Astrocyte of the cerebellum (primary cell): ENCODE results near the gene SPSB4.

Experiments
- DNase-seq: peaks from one replicate; pipeline ENCODE4 v3.0.0-alpha.2; 2011; ENCODE audit warnings: low read depth
- H3K4me3 ChIP-seq: 2 replicates; pipeline ENCODE4 v1.5.1; 2011; ENCODE audit warnings: mild to moderate bottlenecking, low read depth, low read length, moderate library complexity
- in situ Hi-C: cut with HindIII; loops from 2 replicates; pipeline ENCODE4 v1.10.0; 2017; ENCODE audit warnings: low sequenced_read_pairs
- TF ChIP-seq, protein P1 (sequence below): IDR thresholded peaks from 2 replicates; pipeline ENCODE4 v1.5.1; 2012; ENCODE audit warnings: low read length, low read depth, moderate library complexity, mild to moderate bottlenecking; ENCODE audit errors: missing control alignments

Gene SPSB4

DNA sequence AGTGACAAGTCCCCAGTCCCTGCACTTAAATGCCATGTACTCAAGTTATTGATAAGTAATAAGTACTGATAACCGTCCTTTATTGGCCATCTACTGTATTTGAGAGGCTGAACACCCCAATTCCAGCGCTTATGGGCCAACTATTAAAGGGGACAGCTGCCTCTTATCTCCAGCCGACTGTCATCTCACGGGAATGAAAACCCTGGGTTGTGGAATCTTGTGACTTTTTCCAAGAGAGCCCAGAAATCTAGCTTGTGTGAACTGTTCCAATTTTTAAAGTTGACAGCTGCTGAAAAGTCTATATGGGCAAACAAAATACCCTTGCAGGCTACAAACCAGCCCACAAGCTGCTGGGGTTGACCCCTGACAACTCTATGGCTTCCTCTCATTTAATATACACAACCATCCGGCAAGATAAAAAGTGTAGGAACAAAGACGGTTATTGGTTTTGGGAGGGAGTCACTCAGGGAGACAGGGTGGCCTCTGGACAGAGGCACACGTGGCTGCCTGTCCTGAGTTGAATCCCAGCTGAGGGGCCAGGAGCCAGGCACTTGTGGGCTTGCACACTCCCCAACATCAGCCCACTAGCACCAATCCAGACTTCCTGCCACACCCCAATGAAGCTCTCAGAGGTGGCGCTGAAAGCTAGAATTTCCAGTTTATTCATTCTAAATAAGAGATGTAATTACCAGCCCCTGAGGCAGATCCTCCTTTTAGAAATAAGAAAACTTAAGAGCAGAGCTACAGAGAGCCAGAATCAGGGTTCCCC is 16.2 kb downstream of the SPSB4 start:
- in situ Hi-C loops = no loop called here
- no peak overlapping the region for H3K4me3 ChIP-seq
- TF ChIP-seq, protein P1, sequence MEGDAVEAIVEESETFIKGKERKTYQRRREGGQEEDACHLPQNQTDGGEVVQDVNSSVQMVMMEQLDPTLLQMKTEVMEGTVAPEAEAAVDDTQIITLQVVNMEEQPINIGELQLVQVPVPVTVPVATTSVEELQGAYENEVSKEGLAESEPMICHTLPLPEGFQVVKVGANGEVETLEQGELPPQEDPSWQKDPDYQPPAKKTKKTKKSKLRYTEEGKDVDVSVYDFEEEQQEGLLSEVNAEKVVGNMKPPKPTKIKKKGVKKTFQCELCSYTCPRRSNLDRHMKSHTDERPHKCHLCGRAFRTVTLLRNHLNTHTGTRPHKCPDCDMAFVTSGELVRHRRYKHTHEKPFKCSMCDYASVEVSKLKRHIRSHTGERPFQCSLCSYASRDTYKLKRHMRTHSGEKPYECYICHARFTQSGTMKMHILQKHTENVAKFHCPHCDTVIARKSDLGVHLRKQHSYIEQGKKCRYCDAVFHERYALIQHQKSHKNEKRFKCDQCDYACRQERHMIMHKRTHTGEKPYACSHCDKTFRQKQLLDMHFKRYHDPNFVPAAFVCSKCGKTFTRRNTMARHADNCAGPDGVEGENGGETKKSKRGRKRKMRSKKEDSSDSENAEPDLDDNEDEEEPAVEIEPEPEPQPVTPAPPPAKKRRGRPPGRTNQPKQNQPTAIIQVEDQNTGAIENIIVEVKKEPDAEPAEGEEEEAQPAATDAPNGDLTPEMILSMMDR = no peak
- DNase-seq = no peak

DNA sequence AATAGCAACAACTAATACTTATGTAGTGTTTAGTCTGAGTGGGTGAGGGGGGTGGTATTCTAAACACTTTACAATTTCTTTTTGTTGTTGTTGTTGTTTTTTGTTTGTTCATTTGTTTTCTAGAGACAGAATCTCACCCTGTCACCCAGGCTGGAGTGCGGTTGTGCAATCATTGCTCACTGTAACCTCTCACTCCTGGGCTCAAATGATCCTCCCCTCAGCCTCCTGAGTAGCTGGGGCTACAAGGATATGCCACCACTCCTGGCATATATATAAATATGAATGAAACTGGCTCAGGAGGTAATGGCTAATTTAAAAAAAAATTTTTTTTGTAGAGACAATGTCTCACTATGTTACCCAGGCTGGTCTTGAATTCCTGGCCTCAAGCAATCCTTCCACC is 19.1 kb downstream of the SPSB4 start:
- DNase-seq = no peak
- in situ Hi-C loops = no loop called here
- TF ChIP-seq, protein P1 = no peak
- H3K4me3 ChIP-seq = no peak overlapping the region

DNA sequence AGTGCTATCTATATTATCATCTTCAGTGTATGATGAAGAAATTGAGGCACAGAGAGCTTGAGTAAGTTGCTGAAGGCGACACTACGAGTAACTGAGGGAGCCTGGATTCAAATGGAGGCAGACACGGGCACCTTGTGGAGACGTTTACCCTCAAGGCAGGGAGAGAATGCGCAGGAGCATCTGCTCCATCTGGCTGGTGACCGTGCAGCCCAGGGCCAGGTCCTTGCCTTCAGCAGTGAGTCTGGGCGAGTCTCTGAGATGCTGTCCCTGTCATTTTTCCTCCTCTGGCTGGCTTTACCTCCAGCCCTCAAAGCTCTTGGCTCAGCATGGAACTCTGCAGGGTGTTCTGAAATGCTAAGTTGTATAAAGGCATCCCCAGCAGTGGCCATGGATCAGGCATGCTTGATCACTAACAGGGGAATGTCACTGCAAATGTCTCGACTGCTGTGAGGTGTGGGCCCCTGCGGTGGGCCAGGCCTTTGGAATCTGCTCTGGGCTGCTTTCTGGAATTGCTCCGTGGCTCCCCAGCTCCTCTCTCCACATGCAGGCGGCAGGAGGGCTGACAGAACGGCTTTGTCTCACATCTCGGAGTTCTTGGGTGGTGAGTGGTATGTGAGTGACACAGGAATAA is 19.7 kb downstream of the SPSB4 start:
- TF ChIP-seq, protein P1 = no peak
- H3K4me3 ChIP-seq = no peak overlapping the region
- in situ Hi-C loops = no loop called here
- no peak for DNase-seq

DNA sequence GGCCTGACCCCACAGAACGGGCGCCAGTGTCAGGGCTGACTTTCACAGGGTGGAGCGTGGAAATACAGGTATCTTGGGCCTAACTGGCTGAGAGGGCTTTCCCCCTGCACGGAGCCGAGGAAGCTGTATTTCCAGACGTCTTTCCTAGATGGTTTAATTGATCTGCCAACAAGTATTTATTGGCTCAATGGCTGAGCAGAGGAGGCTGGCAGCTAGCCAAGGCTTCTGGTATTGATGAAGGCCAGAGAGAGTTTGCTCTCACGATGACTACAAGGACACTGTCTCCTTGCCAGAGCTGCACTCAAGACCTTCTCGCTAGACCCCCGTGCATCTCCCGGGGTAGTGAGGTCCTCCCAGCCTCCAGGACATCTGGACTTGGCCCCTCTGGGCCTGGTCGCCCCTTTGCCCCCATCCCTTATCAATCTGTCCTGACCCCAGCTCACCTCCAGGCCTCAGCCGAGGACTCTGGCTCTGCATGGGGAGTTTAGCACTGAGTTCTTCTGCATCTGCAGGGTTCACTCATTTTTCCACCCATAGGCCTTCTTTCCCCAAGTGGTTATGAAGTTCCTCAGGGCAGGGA is 20.6 kb downstream of the SPSB4 start:
- TF ChIP-seq, protein P1 = no peak
- in situ Hi-C loops = no loop called here
- no peak overlapping the region for H3K4me3 ChIP-seq
- DNase-seq = no peak

DNA sequence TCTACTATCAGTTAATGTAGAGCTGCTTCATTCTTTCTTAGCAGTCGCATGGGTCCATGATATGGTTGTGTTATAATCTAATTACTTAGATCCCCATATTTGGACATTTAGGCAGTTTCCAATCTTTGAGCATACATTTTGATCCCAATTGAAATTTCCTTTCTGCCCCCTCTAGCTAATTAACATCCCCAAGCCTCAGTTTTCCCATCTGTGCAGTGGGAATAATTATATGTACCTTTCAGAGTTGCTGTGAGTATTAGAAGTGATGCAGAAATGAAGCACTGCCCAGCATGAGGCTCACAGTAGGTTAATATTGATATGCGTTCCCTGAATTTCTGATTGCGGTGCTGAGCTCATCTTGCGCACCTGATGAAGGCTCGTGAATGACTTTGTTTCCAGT is 21.8 kb downstream of the SPSB4 start:
- TF ChIP-seq, protein P1 = no peak

DNA sequence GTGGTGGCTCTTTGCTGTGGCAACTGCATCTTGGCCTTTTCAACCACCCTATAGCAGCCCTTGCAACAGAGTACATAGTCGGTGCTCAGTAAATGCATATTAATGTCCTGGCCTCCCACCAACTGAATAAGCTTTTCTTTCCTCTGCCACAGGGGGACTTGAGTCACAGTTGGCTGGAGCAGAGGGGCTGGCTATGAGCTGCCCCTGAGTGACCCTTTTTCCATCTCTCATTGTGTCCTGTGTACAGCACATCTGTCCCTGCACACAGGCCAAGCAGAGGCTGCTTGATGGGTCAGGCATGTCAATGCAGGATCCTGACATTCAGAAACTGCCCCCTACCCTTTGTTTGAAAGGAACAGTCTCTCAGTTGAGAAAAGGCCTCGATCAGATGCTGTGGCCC is 22.4 kb downstream of the SPSB4 start:
- DNase-seq = no peak
- in situ Hi-C loops = no loop called here
- TF ChIP-seq, protein P1 = no peak
- no peak overlapping the region for H3K4me3 ChIP-seq

More for the DNA sequence above, 21.8 kb downstream of the SPSB4 start:
- in situ Hi-C loops = no loop called here
- no peak for DNase-seq
- no peak overlapping the region for H3K4me3 ChIP-seq
